Ecto neural progenitor cell (in vitro differentiated cells): Measurements from ENCODE around the gene PFKL.
"Not testable (repeated sequence)": the region's sequence is repeated elsewhere in the genome, so short reads cannot be mapped to it uniquely, and the experiment has no call there.

Experiments
- DNase-seq: peaks from one replicate; pipeline ENCODE4 v3.0.0-alpha.2; 2018; ENCODE audit warnings: low spot score

The PFKL gene

DNA sequence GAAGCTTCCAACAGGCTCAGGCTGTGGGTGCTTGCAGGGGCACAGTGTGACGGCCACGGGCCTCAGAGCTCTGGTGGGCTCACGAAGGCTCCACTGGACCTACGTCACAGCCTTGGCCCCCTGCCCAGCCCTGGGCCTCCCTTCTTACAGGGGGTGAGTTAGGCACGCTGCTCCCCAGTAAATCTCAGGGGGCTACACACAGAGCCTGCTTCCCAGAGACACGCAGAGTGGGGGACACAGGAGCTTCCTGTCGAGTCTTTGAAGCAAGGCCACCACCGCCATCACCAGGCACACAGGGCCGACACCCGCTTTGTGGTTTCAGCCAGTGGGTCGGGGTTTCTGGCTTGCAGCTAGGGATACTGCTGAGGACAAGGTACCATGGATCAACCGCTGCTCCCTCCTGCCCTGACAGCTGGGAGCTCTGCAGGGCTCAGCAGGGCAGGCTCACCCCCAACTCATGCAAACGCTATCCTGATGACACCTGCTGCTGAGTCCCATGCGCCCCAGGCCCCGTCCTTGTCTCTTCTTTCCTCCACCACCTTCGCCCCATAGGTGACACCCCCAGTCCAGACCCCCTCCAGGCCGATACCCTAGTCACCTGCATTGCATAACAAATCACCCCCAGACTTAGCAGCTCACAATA, 44.8 kb downstream of the PFKL start:
- no peak for DNase-seq

DNA sequence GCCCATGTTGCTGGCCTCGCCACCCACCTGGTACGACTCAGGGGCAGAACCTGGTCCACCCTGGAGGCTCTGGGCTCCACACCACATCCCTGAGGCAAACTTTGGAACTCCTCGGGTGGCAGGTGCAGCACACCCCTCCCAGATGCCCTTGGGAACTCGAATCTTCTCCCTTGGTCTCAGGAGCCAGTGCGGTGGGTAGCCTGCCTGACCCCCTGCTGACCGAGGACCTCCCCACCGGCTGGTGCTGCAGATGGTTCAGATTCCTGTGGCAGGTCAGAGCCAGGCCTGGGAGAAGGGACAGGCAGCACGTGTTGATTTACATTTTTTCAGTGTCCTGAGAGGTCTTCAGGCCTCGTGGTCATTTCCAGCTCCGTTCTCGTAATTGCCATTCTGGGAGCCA, 45.6 kb downstream of the PFKL start:
- DNase-seq: no peak

DNA sequence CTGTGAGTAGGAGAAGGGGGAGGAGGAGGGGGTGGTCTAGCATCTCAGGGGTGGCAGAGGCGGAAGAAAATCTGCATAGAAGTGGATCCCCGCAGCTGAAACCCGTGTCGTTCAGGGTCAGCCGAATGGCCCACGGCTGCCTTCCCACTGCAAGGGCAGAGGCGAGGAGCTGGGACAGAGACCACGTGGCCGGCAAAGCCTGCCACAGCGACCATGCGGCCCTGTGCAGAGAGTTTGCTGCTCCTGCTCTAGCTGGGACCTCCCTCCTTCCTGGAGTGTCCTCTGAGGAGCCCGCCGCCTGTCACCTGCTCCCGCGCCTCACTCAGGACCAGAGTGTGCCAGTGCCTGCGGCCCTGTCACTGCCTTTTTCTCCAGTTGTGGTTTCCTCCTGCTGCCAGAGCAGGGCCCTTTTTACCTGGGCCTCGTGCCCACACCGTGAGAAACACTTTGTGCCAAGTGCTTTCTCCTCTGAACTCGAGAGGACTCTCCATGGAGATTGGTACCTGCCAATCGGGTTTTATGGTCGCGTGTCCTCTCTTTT, 48.1 kb downstream of the PFKL start:
- DNase-seq: no peak

DNA sequence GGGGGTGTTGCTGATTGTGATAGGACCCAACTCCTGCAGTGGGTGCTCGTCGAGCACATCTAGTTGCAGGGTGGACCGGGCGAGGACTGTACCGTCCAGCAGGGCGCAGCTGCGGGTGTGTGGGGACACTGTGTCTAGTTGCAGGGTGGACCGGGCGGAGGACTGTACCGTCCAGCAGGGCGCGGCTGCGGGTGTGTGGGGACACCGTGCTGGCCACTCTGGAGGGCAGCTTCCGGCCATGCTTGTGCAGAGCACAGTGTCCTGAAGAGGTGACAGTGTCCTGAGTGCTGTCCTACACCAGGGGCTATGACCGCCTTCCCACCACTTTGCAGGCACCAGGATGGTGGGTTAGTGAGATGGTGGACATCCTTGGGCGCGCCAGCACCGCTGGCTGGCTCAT, 49.0 kb downstream of the PFKL start:
- DNase-seq: no peak

DNA sequence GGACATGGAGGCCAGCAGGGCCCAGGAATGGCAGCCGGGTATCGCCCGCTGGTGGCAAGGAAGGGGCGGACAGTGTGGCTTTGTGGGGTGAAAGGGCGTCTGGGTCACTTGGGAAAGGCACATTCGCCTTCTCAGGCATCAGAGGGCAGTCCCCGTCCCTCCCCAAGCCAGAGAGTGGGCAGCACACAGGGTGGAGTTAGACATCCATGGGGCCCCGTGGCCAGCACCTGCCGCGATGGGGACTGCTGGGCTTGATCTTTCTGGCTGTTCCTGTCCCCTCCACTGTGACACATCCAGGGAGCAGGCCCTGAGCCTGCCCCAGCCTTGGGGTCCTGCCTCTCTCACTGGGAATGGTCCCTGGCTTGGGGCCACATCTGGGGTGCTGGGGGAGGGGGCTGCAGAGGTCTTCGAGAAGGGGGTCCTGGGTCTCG, 49.6 kb downstream of the PFKL start:
- DNase-seq: no peak

DNA sequence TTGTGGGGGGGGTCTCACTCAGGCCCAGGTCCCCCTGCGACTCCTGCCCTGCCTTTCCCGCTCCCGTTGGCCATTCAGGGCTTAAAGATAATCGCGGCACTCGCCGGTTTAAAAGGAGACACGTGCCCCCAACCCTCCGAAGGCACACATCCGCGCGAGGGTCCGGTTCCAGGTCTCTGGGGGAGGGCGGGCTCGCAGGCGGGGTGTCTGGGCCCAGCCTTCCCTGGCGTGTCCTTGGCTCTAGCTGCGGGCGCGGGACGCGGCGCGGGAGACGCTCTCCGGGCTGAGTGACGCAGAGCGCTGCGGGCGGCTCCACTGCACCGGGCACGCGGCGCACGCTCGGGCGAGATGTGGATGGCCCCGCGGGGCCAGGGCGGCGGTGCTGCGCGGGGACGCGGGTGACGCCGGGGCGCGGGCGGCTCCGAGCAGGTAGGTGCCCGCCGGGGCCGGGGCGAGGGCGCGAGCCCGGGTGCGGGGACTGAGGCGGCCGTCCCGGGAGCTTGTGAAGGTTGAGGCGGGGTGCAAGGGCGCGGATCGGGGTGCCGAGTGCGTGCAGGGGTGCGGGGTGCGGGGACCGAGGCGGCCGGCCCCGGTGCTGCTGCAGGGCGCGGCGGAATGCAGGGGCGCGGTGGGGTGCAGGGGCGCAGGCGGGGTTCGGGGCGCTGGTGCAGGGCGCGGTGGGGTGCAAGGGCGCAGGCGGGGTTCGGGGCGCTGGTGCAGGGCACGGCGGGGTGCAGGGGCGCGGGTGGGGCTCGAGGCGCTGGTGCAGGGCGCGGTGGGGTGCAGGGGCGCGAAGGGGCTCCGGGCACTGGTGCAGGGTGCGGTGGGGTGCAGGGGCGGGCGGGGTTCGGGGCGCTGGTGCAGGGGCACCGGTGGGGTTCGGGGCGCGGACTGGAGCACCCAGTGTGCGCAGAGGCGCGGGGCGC, 50.3 kb downstream of the PFKL start:
- DNase-seq: no peak

DNA sequence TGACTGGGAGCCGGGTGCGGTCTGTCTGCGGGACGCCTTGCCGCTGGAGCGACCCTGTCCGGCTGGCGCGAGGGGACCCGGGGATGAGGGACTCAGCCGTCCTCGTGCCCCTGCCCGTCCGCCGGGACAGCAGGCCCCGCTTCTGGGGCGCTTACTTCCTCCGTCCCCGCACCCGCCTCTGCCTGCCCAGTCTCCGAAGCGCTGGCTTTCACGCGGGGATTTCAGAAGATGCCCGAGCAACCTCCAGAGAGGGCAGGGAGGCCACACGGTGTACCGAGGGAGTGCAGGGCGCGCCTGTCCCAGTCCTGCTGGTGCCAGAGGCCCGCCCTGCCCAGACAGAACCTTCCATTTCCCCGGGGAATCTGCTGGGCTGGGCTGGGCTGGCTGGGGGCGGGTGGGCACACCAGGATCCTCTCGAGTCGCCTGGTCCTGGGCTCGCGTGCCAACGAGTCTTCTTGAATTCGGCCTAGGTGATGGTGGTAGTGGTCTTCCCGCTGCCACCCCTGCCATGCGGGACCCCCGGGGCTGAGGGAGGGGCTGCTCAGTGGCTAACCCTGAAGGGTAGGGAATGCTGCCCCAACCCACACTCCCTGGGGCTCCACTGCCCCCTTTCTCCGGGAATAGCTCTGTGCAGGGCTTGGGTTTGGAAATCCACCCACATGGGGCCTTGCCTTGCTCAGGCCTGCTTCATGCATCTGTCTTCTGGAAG, 51.1 kb downstream of the PFKL start:
- no peak for DNase-seq

DNA sequence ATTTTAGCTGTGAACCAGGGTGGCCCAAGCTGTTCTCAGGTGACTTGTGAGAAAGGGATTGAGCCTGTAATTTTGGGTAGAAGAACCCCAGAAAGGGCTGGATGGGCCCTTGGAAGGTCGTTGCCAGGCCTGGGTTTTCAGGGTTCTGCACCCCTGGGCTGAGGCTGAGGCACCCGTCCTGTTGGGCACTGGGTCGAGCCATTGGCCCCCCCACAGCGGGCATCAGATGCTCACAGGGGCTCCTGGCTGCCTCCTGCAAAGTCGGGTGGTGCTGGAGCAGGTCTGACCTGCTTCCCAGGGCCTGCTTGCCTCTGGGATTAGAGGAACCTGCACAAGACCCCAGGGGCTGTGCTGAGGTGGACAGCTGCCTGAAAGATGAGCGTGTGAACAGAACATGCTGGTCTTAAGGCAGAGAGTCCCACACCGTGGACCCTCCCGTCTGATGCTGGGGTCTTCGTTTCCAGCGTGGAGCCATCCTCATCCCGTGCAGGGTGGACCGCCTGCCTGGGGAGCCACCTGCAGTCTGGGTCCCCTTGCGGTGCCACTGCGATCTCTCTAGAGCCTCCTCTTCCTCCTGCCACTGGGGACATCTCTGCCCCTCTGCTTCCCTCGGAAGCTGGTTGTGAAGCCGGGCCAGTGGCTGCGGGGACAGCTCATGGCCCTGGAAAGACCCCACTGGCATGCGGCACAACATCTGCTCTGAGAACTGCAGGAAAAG, 51.8 kb downstream of the PFKL start:
- no peak for DNase-seq

DNA sequence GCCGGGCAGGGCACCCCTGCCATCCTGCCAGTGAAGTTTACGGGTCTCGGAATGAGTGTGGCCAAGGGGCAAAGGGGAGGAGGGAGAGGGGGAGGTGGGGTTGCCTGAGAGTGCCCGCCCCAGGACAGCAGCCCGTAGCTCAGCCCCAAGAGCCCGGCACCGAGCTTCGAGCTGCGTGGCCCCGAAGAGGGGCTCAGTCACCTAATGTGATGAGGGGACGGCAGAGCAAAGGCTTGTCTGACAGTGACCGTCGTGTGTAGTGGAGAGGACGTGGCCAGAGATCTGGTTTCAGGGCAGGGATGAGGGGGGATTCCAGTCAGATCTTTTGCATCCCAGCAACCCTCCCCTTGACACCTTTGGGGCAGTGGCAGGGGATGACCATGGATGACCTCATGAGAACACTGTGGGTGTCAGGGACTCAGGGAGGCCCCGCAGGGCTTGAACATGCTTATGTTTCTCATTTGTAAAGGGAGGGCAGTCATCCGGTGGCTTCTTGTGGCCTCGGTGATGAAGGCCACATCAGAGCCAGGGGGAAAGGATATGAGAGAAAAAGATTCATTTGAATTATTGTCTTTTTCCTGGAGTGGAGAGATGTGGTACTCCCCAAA, 52.5 kb downstream of the PFKL start:
- no peak for DNase-seq

DNA sequence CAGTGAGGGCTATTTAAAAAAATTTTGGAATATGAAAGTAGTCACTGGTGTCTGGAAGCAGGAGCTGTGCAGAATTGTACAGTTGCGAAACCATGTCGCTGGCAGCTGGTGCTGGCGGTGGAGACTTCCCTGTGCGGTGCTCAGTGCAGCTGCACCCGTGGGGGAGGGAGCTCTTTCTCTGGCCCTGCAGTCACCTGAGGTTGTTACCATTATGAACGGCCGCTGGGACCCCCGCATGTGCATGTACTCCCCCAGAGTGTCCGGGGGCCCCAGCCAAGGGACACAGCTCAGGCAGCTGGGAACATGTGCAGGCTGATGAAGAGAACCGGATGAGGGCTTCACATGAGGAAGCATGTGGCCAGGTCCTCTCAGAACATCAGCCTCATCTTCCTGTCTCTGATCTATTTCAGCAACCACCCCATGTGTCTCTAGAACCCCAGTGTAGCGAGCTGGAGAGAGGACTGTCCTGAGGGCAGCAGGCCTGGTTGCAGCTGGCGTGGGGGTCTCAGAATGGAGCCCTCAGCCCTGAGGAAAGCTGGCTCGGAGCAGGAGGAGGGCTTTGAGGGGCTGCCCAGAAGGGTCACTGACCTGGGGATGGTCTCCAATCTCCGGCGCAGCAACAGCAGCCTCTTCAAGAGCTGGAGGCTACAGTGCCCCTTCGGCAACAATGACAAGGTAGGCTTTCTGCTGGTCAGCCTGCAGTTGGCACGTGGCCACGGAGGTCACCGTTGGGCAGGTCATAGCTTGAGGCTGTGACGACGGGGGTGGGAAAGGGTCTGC, 53.5 kb downstream of the PFKL start, which contains the start of gene TRPM2:
TRPM2 (plus strand) TSS at position 431 of the 780 bp plus-strand sequence; CDS start at position 511, 80 bp downstream.
- no peak for DNase-seq

DNA sequence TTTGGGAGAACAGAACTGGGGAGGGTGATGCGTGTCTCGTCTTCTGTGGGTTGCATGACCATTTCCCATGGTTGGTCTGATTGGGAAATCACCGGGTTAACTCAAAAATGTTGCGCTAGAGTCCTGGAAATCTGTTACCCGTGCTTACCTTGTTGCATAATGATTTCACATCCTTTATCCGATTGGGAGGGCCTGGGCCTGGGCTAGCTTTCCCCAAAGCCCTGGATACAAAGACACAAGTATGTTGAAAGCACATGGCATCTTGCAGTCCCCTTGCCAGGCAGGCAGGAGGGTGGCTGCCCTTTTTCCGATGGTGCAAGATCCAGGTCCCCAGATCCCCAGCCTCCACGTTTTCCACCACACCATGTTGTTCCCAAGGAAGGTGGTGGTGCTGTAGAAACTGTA, 54.1 kb downstream of the PFKL start:
- DNase-seq: no peak

DNA sequence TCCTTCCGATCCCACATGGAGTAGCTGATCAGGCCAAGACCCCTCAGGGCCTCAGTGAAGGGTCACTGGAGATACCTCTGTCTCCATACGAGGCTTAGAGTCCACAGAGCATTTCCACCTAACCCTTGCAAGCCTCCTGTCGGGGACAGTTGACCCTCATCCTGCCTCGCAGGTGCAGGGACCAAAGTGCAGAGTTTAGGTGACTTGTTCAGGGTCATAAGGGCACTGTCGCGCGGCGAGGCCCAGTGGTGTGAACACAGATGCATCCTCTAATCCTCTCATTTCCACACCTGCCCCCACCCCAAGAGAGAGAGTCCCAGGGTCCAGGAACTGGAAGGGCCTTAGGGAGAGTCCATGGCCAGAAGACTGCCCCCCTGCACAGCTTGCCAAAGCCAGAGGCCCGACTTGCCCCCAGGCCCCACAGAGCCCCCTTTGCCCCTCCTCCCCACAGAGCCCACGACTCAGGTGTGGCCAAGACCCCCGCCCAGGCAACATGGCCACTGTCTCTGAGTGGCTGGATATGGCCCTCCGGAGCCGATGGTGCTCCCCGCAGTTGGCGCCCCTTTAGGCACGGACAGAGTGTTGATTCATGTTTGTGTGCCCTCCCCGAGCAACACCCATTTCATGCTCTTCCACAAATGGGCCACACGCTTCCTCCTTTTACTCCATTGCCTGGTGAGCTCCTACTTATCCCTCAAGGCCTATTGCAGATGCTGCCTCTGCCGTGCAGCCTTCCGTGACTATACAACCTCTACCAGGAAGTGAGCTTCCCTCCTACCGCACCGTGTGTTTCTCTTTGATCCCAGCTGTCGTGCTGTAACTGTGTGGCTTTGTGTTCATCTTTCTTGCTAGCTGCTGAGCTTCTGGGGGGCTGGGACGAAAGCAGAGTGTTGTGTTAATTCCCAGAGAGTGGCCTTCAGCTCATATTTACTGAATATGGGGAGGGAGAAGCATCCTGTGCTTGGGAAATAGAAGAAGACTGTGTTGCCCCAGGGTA, 55.2 kb downstream of the PFKL start:
- DNase-seq: no peak

DNA sequence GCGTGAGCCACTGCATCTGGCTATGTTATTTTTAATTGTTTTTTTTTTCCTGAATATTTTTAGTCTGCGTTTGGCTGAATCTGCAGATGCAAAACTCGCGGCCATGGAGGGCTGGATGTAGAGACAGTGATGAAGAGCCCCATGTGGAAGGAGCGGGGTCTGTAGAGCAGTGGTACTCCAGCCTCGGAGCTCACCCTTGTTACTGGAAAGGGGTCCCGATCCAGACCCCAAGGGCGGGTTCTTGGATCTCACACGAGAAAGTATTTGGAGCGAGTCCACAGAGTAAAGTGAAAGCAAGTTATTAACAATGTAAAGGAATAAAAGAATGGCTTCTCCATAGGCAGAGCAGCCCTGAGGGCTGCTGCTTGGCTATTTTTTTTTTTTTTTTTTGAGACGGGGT, 56.3 kb downstream of the PFKL start:
- DNase-seq: no peak

DNA sequence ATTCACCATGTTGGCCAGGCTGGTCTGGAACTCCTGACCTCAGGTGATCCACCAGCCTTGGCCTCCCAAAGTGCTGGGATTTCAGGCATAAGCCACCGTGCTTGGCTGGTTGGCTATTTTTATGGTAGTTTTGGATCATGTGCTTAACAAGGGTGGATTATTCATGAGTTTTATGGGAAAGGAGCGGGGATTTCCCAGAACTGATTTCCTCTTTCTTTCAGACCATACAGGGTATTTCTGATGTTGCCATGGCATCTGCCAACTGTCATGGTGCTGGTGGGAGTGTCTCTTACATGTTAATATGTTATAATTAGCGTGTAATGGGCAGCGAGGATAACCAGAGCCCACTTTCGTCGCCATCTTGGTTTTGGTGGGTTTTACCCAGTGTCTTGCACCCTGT, 56.8 kb downstream of the PFKL start:
- no peak for DNase-seq

DNA sequence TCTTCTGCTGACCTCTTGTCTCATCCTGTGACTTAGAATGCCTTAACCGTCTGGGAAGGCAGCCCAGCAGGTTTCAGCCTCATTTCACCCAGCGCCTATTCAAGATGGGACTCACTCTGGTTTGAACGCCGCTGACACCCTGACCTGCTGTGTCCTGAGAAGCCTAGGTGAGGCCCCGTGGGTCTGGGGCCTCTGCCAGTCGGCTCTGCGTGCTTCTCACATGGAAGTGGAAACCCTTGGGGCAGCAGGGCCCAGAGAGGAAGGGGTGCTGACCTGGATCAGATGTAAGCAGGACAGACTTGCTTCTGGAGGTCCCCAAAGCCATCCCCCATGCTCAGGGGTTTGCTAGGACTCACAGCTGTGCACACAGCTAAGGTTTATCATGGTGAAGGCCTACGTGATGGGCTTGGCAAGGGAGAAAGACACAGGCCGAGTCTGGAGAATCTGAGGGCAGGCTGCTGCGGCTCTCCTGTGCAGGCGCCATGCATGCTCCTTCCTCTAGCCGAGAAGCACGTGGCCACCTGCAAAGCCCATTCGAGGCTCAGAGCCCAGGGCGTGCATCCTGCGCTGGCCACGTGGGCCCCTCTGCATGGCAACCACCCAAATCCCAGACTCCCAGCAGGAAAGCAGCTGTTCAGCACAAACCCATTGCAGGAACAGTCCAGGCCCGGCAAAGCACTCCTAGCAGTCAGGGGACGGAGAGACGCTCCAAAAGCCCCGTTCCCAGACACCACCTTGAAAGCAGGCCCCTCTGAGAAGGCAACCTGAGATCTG, 57.4 kb downstream of the PFKL start:
- DNase-seq: no peak

DNA sequence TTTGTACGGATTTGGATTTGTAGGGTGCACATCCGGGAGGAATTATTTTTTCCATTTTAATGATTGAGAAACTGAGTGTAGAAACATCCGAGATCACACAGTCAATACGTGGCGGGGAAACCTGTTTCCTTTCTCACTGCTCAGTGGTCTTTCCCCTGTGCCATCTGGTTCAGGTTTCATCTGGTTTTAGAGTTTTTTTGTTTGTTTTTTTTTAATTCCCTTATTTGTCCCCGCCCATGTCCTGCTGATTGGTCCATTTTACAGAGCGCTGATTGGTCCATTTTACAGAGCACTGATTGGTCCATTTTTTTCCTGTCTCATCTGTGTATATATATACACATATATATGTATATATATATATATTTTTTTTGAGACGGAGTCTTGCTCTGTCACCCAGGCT, 59.5 kb downstream of the PFKL start:
- DNase-seq: no peak

DNA sequence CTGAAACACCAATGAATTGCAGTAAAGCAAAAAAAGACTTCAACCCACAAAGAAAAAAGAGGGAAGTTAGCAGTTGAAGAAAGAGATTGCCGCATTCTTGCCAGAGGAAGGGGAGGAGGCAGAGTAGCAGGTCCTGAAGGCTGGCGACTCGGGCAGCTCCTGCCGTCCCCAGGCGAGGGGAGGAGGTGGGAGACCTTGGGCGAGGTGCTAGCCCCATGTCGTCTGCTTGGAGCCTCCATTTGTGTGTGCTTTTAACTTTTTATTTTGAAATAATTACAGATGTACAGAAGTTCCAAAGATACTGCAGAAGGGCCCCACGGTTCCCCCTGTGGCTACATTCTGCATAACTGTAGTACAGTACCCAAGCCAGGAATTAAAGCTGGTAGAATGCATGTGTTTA, 60.3 kb downstream of the PFKL start:
- no peak for DNase-seq

DNA sequence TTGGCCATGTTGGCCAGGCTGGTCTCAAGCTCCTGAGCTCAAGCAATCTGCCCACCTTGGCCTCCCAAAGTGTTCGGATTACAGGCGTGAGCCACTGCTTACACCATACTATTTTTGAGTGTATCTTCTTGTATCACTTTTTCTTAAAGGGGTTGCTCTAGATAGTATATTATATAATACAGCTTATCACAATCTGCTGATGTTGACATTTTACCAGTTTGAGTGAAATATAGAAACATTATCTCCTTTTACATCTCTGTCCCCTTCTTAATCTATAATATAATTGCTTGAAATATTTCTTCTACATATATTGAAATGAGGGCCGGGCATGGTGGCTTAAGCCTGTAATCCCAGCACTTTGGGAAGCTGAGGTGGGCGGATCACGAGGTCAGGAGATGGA, 62.0 kb downstream of the PFKL start:
- DNase-seq: not testable (repeated sequence)

DNA sequence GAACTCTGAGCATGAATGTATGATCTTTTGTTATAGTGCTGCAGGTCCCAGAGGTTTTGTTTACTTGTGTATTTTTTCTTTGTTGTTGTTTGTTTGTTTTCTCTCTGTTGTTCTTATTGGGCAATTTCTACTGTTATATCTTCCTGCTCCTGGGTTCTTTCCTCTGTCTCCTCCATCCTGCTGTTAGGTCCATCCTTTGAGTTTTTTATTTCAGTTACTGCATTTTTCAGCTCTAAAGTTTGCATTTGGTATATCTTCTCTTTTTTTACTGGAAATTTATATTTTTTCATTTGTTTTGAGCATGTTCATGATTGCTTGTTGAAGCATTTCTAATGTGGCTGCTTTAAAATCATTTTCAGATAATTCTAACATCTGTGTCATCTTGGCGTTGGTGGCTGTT, 63.4 kb downstream of the PFKL start:
- no peak for DNase-seq
